Measurements from ENCODE around the gene NECAP2. TPM values are rescaled to one million over a fixed set of nuclear protein-coding genes. Genes with fewer than 3 reads are reported as not detected.

Gene NECAP2
- total and polyA plus RNA-seq, 2 experiments from 2014 or later: 48.9 to 55.2 TPM

GRCh38 chr1:16397120-16397519 is 43.4 kb upstream of the NECAP2 start:
- Histone ChIP-seq H3K4me3 (no peak overlapping the region), H3K36me3 (replicated peaks; ENCODE audit: insufficient read depth, low read depth) (no peaks in the 10 kb centered on the region), H3K4me2 (no peak overlapping the region), H3K27ac (no peak overlapping the region), H3K4me1 (ENCODE audit: insufficient read depth) (no peaks in the 10 kb centered on the region), H3K79me2 (peaks cover 24% of the 10 kb centered on the region), H2AFZ (no peak overlapping the region), H4K20me1 (ENCODE audit: insufficient read depth, poor library complexity, severe bottlenecking) (peaks cover 44% of the 10 kb centered on the region), H3K9me3 (ENCODE audit: low read depth) (no peaks in the 10 kb centered on the region), H3K27me3 (no peaks in the 10 kb centered on the region), H3K9me2 (replicated peaks; ENCODE audit: insufficient read depth) (no peaks in the 10 kb centered on the region)
- TF ChIP-seq CTCF (IDR thresholded peaks at IDR 0.05; ENCODE audit: poor library complexity) (no peak), EZH2phosphoT487 (IDR thresholded peaks at IDR 0.05; ENCODE audit: low read depth, severe bottlenecking, unreplicated experiment) (no peak), EZH2 (IDR thresholded peaks at IDR 0.05; ENCODE audit: borderline replicate concordance) (no peak)
- WGBS (ENCODE audit: low lambda C conversion rate, missing lambda C conversion rate): 84% methylated on average over 5 of the region's 5 CpGs
- no peak for DNase-seq (ENCODE audit: low spot score)

GRCh38 chr1:16398371-16398953 is 42.1 kb upstream of the NECAP2 start:
- TF ChIP-seq EZH2phosphoT487 (IDR thresholded peaks at IDR 0.05; ENCODE audit: low read depth, severe bottlenecking, unreplicated experiment) (no peak), CTCF (IDR thresholded peaks at IDR 0.05; ENCODE audit: poor library complexity) (no peak), EZH2 (IDR thresholded peaks at IDR 0.05; ENCODE audit: borderline replicate concordance) (no peak)
- H3K4me2 ChIP-seq: no peak overlapping the region
- peaks cover 11% of the 10 kb centered on the region for H3K79me2 ChIP-seq
- H3K9me3 ChIP-seq (ENCODE audit: low read depth): no peaks in the 10 kb centered on the region
- no peaks in the 10 kb centered on the region for H3K4me1 ChIP-seq (ENCODE audit: insufficient read depth)
- no peak overlapping the region for H2AFZ ChIP-seq
- H3K36me3 ChIP-seq (replicated peaks; ENCODE audit: insufficient read depth, low read depth): no peaks in the 10 kb centered on the region
- WGBS (ENCODE audit: low lambda C conversion rate, missing lambda C conversion rate): 97% methylated on average over 5 of the region's 5 CpGs
- no peak overlapping the region for H3K27ac ChIP-seq
- no peak overlapping the region for H3K4me3 ChIP-seq
- no peaks in the 10 kb centered on the region for H3K27me3 ChIP-seq
- H3K9me2 ChIP-seq (replicated peaks; ENCODE audit: insufficient read depth): no peaks in the 10 kb centered on the region
- H4K20me1 ChIP-seq (ENCODE audit: insufficient read depth, poor library complexity, severe bottlenecking): peaks cover 31% of the 10 kb centered on the region
- DNase-seq (ENCODE audit: low spot score): no peak

- no peak for TF ChIP-seq EZH2 (IDR thresholded peaks at IDR 0.05; ENCODE audit: borderline replicate concordance)
- no peak for TF ChIP-seq EZH2phosphoT487 (IDR thresholded peaks at IDR 0.05; ENCODE audit: low read depth, severe bottlenecking, unreplicated experiment)
- TF ChIP-seq CTCF (IDR thresholded peaks at IDR 0.05; ENCODE audit: poor library complexity): no peak
- 88% methylated on average over 10 of the region's 10 CpGs for WGBS (ENCODE audit: low lambda C conversion rate, missing lambda C conversion rate)
Measured at GRCh38 chr1:16402742-16403141, 37.8 kb upstream of the NECAP2 start.

More at GRCh38 chr1:16402742-16403141, 37.8 kb upstream of the NECAP2 start:
- Histone ChIP-seq H3K27ac (no peak overlapping the region), H3K9me2 (replicated peaks; ENCODE audit: insufficient read depth) (no peaks in the 10 kb centered on the region), H2AFZ (no peak overlapping the region), H3K79me2 (no peaks in the 10 kb centered on the region), H3K4me2 (no peak overlapping the region), H3K27me3 (no peaks in the 10 kb centered on the region), H3K9me3 (ENCODE audit: low read depth) (no peaks in the 10 kb centered on the region), H3K4me3 (no peak overlapping the region), H3K36me3 (replicated peaks; ENCODE audit: insufficient read depth, low read depth) (no peaks in the 10 kb centered on the region), H3K4me1 (ENCODE audit: insufficient read depth) (no peaks in the 10 kb centered on the region), H4K20me1 (ENCODE audit: insufficient read depth, poor library complexity, severe bottlenecking) (no peaks in the 10 kb centered on the region)
- DNase-seq (ENCODE audit: low spot score): no peak

Data from hepatocyte (in vitro differentiated cells).